DLD1 (cell line): ENCODE measurements around the gene ANKLE1.

ENCODE experiments used
- in situ Hi-C: cut with HindIII; loops from 2 replicates; pipeline ENCODE4 v1.10.0; 2017; ENCODE audit warnings: low sequenced_read_pairs

ANKLE1 gene

DNA sequence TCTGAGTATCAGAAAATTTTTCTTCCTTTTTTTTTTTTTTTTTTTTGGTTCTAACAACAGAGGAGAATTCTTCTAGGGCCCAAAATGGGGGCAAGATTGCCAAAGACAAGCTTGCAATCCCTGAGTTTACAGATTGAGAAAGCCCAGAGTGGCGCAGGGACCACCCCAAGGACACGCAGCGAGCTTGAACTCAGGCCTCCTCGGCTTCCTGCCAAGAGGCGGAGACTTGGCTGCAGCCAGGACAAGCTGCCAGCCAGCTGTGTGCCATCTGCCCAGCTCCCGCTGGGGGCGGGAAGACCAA is 23.5 kb downstream of the ANKLE1 start:
- in situ Hi-C loops: no loop called here

DNA sequence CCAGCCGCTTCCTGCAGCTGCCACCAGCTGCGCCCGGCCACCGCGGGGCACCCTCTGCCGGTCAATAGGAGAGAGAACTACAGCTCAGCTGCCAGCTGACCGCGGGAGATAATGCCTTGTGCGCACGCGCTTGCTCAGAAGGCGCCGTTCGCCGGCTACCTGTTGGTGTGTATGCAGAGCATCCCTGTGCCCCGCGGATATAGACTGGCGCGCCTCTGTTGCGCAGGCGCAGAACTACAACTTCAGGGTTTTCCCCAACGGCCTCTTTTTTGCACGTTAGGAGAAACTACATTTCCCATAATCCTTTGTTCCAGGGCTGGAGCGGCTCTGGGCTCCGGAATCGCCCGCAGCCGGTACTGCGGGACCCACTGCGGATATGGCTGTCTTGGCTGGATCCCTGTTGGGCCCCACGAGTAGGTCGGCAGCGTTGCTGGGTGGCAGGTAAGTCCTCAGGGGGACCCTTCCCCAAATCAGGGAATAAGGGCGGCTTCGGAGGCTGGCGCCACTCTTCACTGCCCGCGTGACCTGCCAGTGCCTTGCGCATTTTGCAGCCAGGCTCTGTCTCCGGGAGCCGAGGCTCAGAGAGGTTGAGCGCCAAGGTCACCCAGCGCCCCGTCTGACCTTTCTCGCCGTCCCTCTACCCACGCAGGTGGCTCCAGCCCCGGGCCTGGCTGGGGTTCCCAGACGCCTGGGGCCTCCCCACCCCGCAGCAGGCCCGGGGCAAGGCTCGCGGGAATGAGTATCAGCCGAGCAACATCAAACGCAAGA is 24.0 kb downstream of the ANKLE1 start, which contains the start of gene MRPL34:
Gene MRPL34 (plus strand): TSS at position 356 of the 768 bp plus-strand sequence. CDS start 21 bp downstream, at position 377.
- in situ Hi-C loops: no loop called here

DNA sequence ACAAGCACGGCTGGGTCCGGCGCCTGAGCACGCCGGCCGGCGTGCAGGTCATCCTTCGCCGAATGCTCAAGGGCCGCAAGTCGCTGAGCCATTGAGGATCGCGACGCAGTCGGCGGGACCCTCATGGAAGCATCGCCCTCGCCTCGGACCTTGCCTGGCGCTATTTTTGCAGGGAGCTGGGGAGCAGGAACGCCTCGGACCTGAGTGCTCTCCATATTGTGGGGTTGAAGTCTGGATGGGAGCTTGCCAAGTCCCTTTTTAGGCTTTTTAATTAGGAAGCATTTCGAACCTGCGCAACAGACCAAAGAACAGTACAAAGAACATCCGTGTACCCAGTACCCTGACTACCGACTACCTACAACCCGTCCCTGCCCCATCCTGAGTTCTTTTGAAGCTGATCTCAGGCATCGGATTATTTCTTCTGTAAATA is 24.6 kb downstream of the ANKLE1 start:
- in situ Hi-C loops: no loop called here

DNA sequence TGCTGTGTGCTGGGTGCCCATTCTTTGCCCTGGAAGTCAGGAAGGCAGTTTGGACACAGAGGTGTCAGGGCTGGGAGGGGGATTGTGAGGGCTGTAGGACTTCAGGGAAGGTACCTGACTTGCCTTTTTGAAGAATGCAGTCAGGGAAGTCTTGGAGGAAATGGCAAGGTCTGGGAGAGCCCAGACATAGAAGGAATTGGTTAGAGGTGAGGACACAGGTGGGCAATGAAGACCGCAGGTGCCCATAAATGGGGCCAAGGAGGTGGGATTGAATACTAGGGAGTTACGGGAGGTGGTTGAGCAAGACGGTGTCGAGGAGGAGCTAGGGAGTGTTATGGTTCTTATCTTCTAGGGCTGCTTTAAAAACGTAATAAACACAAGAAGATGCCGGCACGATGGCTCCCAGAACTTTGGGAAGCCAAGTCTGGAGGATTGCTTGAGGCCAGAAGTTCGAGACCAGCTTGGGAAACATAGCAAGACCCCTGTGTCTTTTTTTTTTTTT is 26.2 kb downstream of the ANKLE1 start:
- in situ Hi-C loops: no loop called here

DNA sequence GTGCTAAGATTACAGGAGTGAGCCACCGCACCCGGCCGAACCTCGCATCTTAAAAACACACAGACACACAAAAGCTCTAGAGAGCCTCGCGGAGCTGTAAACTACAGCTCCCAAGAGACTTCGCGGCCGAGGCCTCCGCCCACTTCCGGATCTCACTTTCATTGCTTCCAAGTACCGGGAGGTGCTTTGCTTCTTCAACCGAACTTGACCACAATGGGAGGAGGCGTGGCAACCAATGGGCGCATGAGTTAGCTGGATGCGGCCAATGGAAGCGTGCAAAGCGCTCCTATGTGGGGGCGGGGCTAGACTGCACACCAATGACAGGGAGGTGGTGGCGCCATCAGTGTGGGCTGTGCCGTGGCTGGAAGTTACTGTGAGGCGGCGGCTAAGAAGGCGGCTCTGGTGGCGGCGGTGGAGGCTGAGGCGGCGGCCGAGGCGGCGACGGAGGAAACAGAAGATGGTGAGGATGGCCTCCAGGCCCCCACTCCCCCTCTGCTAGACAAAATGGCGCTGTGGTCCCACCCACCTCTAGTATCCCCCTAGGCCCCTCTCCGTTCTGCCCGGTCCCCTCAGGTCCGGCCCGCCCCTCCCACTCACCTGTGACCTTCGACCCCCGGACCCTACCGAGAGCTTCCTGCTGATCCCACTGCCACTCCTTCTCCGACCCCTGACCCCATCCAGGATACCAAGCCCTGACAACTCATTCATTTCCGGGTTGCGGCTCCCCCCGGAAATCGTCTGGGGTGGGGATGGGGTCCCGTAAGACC is 27.7 kb downstream of the ANKLE1 start, which contains the start of gene DDA1:
Gene DDA1 (plus strand): TSS at position 366 of the 767 bp plus-strand sequence. CDS start 92 bp downstream, at position 458.
- in situ Hi-C loops: no loop called here

DNA sequence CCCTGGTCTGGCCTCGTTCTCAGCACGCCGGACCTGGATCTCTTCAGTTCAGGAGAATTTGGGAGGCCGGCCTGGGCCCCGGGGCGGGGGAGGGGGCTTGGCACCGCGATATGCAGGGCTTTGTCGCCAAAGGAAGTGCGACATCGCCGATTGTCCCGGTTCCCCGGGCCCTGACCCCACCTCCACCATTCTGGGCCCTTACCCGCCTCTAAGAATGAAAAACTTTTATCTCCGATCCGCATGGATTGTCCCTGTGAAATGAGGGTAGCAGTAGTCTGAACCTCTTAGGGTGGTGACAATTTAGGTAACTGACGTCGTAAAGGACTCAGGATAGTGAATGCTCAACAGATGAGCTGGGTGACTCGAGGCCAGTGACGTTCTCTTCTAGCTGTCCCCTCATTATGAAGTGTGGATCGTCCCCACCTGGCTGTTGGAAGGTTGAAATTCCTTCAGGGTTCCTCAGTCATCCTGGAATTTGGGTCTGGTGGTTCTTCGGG is 28.3 kb downstream of the ANKLE1 start:
- in situ Hi-C loops: no loop called here

DNA sequence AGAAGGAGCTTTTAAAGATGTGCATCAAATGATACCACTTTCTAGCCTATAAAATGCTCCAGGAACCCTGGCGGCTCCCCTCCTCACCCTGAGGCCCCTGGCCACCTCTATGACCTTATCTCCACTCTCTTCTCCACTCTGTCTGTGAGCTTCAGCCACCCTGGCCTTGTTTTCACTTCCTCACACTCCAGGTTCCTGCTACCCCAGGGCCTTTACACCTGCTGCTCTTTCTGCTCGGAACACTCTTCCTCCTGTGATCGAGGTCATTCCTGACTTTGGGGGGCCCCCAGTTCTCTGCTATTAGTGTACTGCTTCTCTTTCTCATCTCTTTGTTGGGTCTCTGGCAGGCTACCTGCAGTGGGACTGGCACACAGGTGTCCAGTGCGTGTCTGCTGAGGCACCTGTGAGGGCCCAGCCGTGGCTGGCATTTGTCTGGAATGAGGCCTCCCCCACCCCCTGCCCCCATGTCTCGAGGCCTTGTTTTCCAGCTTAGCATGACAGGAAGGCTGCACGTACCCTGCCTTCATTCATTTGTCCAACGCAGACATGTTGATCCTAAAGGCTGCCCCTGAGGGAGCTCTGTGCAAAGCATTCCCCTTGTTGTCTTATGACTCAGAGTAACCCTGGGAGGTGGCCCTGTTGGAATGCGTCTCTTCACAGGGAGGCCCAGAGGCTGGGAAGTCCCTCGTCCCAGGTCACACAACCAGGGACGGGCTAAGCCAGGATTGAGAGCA is 29.9 kb downstream of the ANKLE1 start:
- in situ Hi-C loops: no loop called here

DNA sequence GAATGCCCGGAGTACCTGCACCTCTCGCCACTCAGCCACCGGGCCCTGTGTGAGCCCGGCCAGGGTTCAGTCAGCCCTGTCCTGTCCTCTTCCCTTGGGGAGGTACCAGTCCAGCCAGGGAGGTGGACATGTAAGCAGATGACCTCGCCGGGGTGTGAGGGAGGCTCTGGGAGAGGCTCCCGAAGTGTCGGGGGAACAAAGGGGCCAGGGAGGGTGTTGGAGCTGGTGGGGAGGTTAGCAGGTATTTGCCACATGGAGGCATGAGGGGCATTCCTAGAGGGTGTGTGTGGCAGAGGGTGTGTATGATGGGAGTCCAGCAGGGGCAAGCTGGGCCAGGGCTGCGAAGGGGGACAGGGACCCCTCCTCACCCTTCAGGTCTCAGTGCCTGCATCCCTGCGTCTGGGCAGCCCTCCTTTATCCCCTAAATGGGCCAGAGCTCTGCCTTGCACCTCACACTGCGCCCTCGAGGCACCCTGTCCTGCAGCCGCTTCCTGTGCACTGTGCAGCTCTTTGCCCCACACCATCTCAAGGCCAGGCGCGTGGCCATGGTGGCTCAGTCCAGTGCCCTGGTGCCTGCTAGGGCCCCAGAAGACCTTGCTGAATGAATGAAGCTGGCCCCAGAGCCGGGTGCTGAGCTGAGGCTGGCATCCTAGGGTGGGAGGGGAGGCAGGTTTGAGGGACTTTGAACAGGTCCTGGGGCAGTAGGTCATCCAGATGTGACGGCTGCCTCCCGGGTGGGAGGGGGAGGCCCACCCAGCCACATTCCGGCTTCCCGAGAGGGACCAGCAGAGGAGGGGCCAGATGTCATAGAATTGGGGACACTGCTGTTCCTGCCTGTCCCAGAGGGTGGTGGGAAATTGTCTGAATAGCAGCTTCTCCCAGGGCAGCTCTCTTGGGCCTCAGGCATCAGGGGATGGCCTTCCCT is 30.8 kb downstream of the ANKLE1 start:
- in situ Hi-C loops: no loop called here

DNA sequence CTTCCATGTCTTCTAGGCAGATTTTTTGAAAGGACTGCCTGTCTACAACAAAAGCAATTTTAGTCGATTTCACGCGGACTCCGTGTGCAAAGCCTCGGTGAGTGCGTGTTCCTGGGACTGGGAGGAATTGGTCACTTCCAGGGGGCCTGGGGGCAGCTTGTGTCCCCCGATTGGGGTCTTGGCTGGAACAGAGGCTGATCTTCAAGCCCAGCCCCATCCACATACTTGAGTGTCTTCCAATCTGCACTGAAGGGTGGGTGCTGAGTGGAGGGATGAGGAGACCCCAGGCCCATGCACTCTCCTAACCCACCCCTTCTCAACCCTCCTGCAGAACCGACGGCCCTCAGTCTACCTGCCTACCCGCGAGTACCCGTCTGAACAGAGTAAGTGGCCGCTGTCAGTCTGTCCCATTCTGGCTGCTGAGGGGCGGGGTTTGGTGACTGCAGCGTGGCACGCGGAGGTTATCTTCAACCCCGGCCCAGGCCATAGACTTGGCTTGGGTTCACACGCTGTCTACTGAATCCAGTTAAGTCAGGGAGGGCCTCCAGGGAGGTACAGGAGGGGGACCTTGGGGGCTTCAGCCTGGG is 32.4 kb downstream of the ANKLE1 start:
- in situ Hi-C loops: no loop called here

DNA sequence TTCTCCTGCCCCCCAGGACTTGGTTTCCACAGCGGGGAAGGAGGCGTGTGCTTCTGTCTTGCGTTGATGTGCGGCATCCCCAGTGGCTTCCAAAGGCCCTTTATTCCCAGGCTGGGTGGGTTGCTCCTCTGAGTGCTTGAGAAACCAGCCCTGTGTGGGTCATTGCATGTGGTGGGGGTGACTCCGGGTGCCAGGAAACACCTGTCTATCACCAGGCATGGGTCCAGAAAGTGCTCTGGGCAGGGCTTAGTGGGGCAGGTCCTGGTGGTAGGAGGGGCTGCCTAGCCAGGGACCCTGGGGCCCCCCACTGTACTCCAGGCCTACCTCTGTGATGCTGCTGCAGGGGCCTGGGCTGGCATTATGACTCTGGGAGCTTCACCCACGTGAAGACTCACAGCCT is 37.3 kb downstream of the ANKLE1 start:
- in situ Hi-C loops: no loop called here

DNA sequence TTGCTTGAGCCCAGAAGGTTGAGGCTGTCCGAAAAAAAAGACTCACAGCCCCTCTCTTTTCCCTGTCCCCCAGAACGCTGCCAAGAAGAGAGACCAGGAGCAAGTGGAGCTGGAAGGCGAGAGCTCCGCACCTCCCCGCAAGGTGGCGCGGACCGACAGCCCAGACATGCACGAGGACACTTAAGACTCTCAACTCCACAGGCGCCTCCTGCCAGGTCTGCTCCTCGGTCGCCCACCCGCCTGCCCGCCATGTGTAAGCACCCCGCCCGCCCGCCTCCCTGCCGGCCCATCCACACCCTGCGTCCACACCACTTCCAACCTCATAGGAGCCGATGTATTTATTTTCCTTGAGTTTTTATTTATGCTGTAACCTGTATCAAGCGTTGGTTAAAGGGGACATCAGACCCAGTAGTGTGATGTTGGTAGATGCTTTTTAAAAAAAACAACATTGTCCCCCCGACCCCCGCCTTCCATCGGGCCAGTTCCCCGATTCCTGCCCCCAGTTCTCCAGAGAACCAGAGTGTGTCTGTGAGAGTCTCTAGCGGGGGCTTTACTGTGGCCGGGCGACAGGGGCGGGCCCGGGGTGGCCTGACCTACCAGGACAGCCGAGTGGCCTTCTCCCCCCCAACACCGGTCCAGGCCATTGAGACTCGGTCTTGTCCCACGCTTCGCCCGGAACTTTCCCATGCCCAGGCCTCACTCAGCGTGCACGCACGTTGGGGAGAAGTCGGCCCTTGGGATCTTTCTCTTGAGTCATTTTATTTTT is 38.0 kb downstream of the ANKLE1 start:
- in situ Hi-C loops: no loop called here

DNA sequence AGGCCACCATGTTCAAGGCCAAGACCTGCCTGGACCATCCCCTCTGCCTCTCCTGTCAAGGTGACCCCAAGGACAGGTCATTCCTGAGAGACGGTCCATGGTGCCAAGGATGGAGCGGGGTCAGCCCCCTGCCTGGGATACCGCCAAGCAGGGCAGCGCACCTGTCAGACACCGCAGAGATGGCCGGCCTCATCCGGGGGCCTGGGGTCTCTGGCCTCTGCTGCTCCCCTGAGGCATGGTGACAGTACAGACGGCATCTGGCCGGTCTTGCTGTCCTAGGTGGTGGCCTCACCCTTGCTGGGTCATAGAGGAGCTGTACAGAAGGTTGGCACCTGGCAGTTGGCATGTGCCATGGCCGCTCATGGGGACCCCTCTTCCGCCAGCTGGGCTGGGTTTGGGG is 38.7 kb downstream of the ANKLE1 start:
- in situ Hi-C loops: no loop called here

DNA sequence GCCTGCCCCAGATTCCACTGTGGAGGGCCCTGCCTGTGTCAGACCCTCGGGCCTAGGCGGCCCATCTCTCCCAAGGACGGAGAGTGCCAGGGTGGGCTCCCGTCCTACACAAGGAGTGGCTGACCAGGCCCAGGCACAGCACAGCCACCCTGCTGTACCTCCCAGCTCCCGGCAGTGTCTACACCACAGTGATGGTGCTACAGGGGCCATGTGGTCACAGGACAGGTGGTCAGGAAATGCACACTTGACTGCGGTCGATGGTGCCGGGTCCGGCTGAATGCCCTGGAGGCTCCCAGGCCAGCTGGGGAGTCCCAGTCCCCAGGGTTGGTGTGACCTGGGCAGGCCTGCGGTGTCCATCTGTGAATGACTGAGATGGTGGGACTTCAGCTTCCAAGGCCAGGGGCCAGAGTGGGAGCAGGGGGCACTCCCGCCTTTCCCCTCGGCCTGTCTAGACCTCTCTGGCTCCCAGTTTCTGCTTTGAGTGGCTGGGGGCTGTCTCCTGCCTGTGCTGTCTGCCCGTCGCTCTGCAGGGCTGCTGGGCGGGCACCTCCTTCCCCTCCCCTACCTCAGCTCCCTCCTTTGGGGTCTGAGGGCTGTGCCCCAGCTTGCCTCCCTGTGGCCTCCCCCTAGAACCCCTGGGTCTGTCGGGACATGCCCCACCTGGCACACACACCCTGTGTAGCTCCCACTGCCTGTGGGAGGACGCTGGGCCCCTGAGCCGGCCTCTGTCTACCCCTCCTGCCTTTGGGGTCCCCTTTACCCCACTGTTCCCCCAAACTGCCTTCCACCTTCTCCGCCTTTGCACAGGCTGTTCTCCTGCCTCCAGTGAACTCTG is 40.2 kb downstream of the ANKLE1 start:
- in situ Hi-C loops: no loop called here

DNA sequence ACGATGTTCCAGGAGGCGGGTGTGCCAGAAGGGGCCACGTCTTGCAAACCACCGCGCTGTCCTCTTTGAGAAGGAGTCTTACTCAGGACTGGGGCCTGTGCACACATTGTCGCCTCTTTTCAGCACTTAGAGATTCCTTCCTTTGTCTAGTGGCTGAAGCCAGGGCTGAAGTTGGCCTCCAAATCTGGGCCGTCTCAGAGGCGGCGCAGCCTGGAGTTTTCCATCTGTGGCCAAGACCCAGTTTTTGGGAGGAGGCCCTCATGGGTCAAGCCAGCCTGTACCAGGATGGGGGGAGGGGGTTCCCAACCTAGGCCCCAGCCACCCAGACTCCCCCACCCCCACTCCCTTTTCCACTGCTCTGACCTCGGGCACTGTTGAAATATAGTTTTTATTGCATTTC is 41.2 kb downstream of the ANKLE1 start:
- in situ Hi-C loops: no loop called here

DNA sequence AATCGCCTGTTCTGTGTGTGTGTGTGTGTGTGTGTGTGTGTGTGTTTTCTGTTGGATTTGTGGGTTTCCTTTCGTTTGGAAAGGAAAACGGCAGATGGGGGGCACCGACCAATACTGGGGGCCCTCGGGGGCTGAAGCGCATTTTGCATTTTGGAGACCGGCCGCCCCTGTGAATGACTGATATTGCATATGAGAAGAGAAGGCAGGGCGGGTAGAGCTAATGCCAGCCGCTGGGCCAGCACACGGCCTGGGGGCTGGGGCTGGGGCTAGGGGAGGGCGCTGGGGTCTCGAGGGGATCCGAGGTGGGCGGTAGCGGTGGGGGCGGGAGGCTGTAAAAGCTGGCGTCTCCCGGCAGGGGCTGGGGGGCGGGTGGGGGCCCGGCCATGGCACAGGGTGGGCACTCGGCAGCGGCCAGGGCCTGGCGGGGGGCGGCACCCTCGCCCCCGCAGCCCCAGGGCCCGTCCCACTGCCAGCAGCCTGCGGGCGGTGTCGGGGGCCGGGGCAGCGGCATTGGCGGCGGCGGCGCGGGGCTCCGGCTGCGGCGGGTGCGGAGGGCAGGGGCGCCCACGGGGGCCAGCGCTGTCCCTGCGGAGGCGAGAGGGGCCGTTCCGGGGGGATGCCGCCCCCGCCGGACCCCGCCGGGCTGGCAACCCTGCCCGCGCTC is 41.7 kb downstream of the ANKLE1 start:
- in situ Hi-C loops: no loop called here

DNA sequence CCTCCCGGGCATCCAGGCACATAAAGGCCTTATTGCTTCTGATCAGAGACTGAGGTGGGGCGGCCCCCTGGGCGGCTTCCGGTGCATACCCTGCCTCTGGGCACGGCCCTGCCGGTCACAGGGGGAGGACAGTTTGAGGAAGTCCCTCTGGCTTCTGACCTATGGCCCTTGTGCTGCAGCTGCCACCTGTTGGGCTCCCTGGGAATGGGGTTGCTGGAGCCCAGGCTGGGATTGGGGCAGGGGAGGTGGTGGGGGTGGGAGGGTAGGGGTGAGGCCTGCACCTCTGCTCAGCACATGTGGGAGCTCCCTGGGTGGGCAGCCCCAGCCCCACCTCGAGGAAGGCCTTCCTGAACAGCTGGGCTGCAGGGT is 42.2 kb downstream of the ANKLE1 start:
- in situ Hi-C loops: no loop called here

DNA sequence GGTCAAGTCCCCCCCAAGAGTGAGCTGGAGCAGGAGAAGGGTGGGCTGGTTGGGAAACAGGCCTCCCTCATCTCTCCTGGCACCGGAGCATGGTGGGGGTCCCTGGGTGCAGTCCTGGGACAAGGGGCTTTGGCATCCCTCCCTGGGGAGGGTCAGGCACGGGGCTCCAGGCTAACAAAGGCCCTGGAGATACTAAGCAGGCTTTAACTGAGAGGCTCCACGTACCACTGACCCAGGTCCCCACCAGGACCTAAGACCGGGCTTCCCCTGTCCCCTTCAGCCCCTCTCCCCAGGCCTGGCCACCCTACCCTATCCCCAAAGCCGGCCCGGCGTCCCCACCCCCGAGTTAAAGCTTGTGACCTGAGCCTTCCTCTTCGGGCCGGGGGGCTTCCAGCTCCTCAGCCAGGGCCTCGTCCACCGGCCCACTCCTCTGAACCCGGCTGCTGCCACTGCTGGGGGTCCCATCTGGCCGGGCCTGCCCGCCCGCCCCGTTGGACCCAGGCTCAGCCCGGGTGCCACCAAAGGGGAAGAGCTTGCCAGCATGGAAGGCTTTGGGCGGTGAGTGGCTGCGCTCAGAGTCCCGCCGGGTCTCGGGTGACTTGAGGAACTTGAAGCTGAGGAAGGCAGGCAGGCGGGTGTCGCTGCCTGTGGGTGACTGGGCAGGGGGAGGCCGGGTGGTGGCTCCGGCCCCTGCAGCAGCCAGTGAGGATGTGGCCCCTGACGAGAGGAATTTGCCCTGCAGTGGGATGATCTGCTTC is 42.8 kb downstream of the ANKLE1 start:
- in situ Hi-C loops: no loop called here
